Gastrocnemius medialis (tissue), 4 donors: Measurements from ENCODE around the gene TMEM171. TPM values are rescaled to one million over a fixed set of nuclear protein-coding genes. Genes with fewer than 3 reads are reported as not detected.

Source experiments
- ATAC-seq, 2 donors: fragments of 150-250 bp; one replicate each; pipeline ENCODE4 v1.9.1; 2016
- DNase-seq, 2 donors: peaks; one replicate each; pipeline ENCODE4 v3.0.0-alpha.2; 2019
- H3K27ac ChIP-seq, 4 donors: fragments of 200-600 bp; sonication (generic); 1 replicate in 1 of 4; 2 replicates in 3 of 4; pipeline ENCODE4 v1.5.1; 2016 to 2018; ENCODE audit warnings: mild to moderate bottlenecking in 2 of 4, moderate library complexity in 1 of 4
- H3K27me3 ChIP-seq, 3 donors: fragments of 200-600 bp; sonication (generic) in 2 of 3; 1 replicate in 1 of 3; 2 replicates in 2 of 3; pipeline versions ENCODE4 v1.5.1 to v1.6.0; 2016 to 2019; ENCODE audit warnings: mild to moderate bottlenecking in 1 of 3, moderate library complexity in 1 of 3
- H3K36me3 ChIP-seq, 2 donors: fragments of 200-600 bp; sonication (generic) in 1 of 2; one replicate each; pipeline ENCODE4 v1.5.1; 2017 to 2018
- H3K4me1 ChIP-seq, 2 donors: fragments of 200-600 bp; sonication (generic) in 1 of 2; one replicate each; pipeline ENCODE4 v1.5.1; 2016 to 2017; ENCODE audit warnings: mild to moderate bottlenecking in 2 of 2
- H3K4me3 ChIP-seq, 4 donors: fragments of 200-600 bp; sonication (generic) in 3 of 4; 1 replicate in 1 of 4; 2 replicates in 3 of 4; pipeline ENCODE4 v1.5.1; 2016 to 2019; ENCODE audit warnings: mild to moderate bottlenecking in 2 of 4
- H3K9me3 ChIP-seq, 3 donors: fragments of 200-600 bp; sonication (generic) in 2 of 3; 1 replicate in 1 of 3; 2 replicates in 2 of 3; pipeline ENCODE4 v1.5.1; 2016 to 2019
- CTCF ChIP-seq, 5 experiments: fragments of 450-650 bp in 3 of 5; fragments of 200-600 bp in 2 of 5; sonication (generic) in 2 of 5; IDR thresholded peaks in 4 of 5; conservative IDR thresholded peaks in 1 of 5; 1 replicate in 4 of 5; 2 replicates in 1 of 5; pipeline ENCODE4 v1.5.1; 2016 to 2019; ENCODE audit warnings: antibody characterized with exemption in 5 of 5, mild to moderate bottlenecking in 3 of 5, moderate library complexity in 3 of 5
- POLR2A ChIP-seq, 2 donors: fragments of 450-650 bp; IDR thresholded peaks; one replicate each; pipeline ENCODE4 v1.6.1; 2017; ENCODE audit warnings: antibody characterized with exemption in 2 of 2, mild to moderate bottlenecking in 2 of 2, moderate library complexity in 2 of 2
- in situ Hi-C, 4 donors: fragments of 200-750 bp; cut with MboI; loops; one replicate each; pipeline versions ENCODE4 v1.15.0 to v1.8.0; 2017; ENCODE audit warnings: low sequenced_read_pairs in 4 of 4
- intact Hi-C: fragments of 100-400 bp; cut with DNase I; formaldehyde crosslinking; loops from one replicate; pipeline ENCODE4 v1.15.1; 2023; ENCODE audit warnings: low total_unique reads
- total RNA-seq, 4 donors: library from RNA; depleted of rRNA; stranded (reverse); fragments of >200 nt; gene quantifications; one replicate each; pipeline versions ENCODE4 v1.1.0 to v1.2.3, GENCODE V29; 2016

The TMEM171 gene
- total RNA-seq, 4 donors from 2014 or later = 0.27 to 0.97 TPM; not detected in 2

DNA sequence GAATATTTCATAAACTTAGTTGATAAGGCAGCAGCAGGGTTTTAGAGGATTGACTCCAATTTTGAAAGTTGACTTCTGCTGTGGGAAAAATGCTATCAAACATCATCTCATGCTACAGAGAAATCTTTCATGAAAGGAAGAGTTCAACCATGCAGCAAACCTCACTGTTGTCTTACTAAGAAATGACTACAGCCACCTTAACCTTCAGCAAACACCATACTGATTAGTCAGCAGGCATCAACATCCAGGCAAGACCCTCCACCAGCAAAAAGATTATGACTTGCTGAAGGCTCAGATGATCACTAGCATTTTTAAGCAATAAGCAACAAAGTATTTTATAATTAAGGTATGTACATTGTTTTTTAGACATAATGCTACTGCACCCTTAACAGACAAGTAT lies 60.2 kb downstream of the TMEM171 start:
- Histone ChIP-seq H3K9me3 (no peaks in the 10 kb centered on the region), H3K36me3 (no peaks in the 10 kb centered on the region), H3K4me1 (peaks cover 0 to 8% of the 10 kb centered on the region in 2 donors), H3K27me3 (peaks cover 0 to 11% (median 0%) of the 10 kb centered on the region in 3 donors), H3K27ac (no peak overlapping the region), H3K4me3 (no peak overlapping the region)
- in situ Hi-C loops = no loop called here
- TF ChIP-seq CTCF (IDR thresholded peaks at IDR 0.05 in 4 of 5, conservative IDR thresholded peaks at IDR 0.05 in 1 of 5) = no peak
- no peak for TF ChIP-seq POLR2A (IDR thresholded peaks at IDR 0.05)
- intact Hi-C loops = no loop called here
- DNase-seq = no peak
- ATAC-seq = no peak

Other genes with a start within 250 kb of the TMEM171 start
- gene FCHO2, start 164.5 kb upstream of the TMEM171 start, total RNA-seq = 10 to 100 TPM in 3 of 4 donors, 1 to 10 TPM in 1; 8.3 to 14.8 (median 12.3) TPM
- gene TMEM174, start 52.6 kb downstream of the TMEM171 start, total RNA-seq = not detected